Neuronal stem cell (in vitro differentiated cells): ENCODE measurements around the gene HECTD3. TPM values are rescaled to one million over a fixed set of nuclear protein-coding genes. Genes with fewer than 3 reads are reported as not detected.

Source experiments
- DNase-seq: peaks from one replicate; pipeline ENCODE4 v3.0.0-alpha.2; 2013; ENCODE audit warnings: low spot score
- H2AFZ ChIP-seq: one replicate; pipeline ENCODE4 v1.6.1; 2013; ENCODE audit warnings: mild to moderate bottlenecking, low read length, inconsistent platforms
- H2AK5ac ChIP-seq: 2 replicates; pipeline ENCODE4 v1.6.1; 2013; ENCODE audit warnings: low read depth, mild to moderate bottlenecking, inconsistent platforms, low read length, moderate library complexity, mixed read lengths
- H2BK120ac ChIP-seq: 2 replicates; pipeline ENCODE4 v1.6.1; 2013; ENCODE audit warnings: low read depth, mild to moderate bottlenecking, inconsistent platforms, low read length, moderate library complexity, mixed read lengths
- H2BK12ac ChIP-seq: one replicate; pipeline ENCODE4 v1.6.1; 2013; ENCODE audit warnings: low read length, inconsistent platforms
- H2BK15ac ChIP-seq: 2 replicates; pipeline ENCODE4 v1.6.1; 2013; ENCODE audit warnings: mild to moderate bottlenecking, low read length, inconsistent platforms, mixed read lengths
- H2BK5ac ChIP-seq: one replicate; pipeline ENCODE4 v1.6.1; 2013; ENCODE audit warnings: inconsistent platforms, mild to moderate bottlenecking, low read length, moderate library complexity
- H3K14ac ChIP-seq: one replicate; pipeline ENCODE4 v1.6.1; 2013; ENCODE audit warnings: low read length, inconsistent platforms
- H3K18ac ChIP-seq: 2 replicates; pipeline ENCODE4 v1.6.1; 2013; ENCODE audit warnings: low read length, inconsistent platforms
- H3K23ac ChIP-seq: 2 replicates; pipeline ENCODE4 v1.6.1; 2013; ENCODE audit warnings: low read depth, mild to moderate bottlenecking, mixed read lengths, low read length, inconsistent platforms; ENCODE audit not compliant: poor library complexity
- H3K27ac ChIP-seq: replicated peaks from 3 replicates; pipeline ENCODE4 v1.5.1; 2013; ENCODE audit warnings: low read length, inconsistent platforms
- H3K27me3 ChIP-seq, 3 experiments: 2 replicates each; pipeline ENCODE4 v1.6.1; 2013; ENCODE audit warnings: low read length in 3 of 3, mild to moderate bottlenecking in 2 of 3, inconsistent platforms in 1 of 3, low read depth in 1 of 3, mixed read lengths in 1 of 3, moderate library complexity in 1 of 3; ENCODE audit not compliant: control insufficient read depth in 3 of 3, insufficient read depth in 3 of 3
- H3K36me3 ChIP-seq, 2 donors: replicated peaks in 1 of 2; 2 replicates each; pipeline ENCODE4 v1.6.1; 2013; ENCODE audit warnings: low read length in 2 of 2; ENCODE audit not compliant: control insufficient read depth in 2 of 2, insufficient read depth in 2 of 2
- H3K4ac ChIP-seq: 2 replicates; pipeline ENCODE4 v1.6.1; 2013; ENCODE audit warnings: inconsistent platforms, mild to moderate bottlenecking, low read length, moderate library complexity
- H3K4me1 ChIP-seq, 2 donors: 1 replicate in 1 of 2; 2 replicates in 1 of 2; pipeline ENCODE4 v1.6.1; 2013; ENCODE audit warnings: low read length in 2 of 2, low read depth in 1 of 2; ENCODE audit not compliant: control insufficient read depth in 2 of 2, insufficient read depth in 1 of 2
- H3K4me2 ChIP-seq: one replicate; pipeline ENCODE4 v1.6.1; 2013; ENCODE audit warnings: mild to moderate bottlenecking, low read length, inconsistent platforms; ENCODE audit not compliant: insufficient read depth, poor library complexity, severe bottlenecking
- H3K4me3 ChIP-seq, 2 donors: 2 replicates each; pipeline ENCODE4 v1.5.1; 2013; ENCODE audit warnings: low read length in 2 of 2, mild to moderate bottlenecking in 2 of 2, inconsistent platforms in 1 of 2, moderate library complexity in 1 of 2
- H3K79me1 ChIP-seq: one replicate; pipeline ENCODE4 v1.6.1; 2013; ENCODE audit warnings: low read depth, mild to moderate bottlenecking, inconsistent platforms, low read length, moderate library complexity
- H3K9ac ChIP-seq: one replicate; pipeline ENCODE4 v1.6.1; 2013; ENCODE audit warnings: mild to moderate bottlenecking, low read depth, low read length, inconsistent platforms; ENCODE audit not compliant: poor library complexity
- H3K9me3 ChIP-seq, 2 donors: replicated peaks in 1 of 2; 2 replicates each; pipeline versions ENCODE3 to v1.6.1; 2013; ENCODE audit warnings: low read length in 2 of 2, mild to moderate bottlenecking in 2 of 2, inconsistent platforms in 1 of 2, low read depth in 1 of 2, mixed read lengths in 1 of 2, moderate library complexity in 1 of 2; ENCODE audit not compliant: control insufficient read depth in 2 of 2, insufficient read depth in 1 of 2
- H4K8ac ChIP-seq: one replicate; pipeline ENCODE4 v1.6.1; 2013; ENCODE audit warnings: low read depth, mild to moderate bottlenecking, inconsistent platforms, low read length, moderate library complexity
- H4K91ac ChIP-seq: one replicate; pipeline ENCODE4 v1.6.1; 2013; ENCODE audit warnings: low read length, low read depth, mild to moderate bottlenecking, inconsistent platforms; ENCODE audit not compliant: poor library complexity
- WGBS, 2 donors: extraction: QIAGEN DNeasy Blood & Tissue Kit; methylation state at CpG; one replicate each; pipeline ENCODE4 v1.1.7; 2013; ENCODE audit warnings: missing lambda C conversion rate in 2 of 2, mixed read lengths in 1 of 2; ENCODE audit not compliant: insufficient read length in 2 of 2, insufficient replicate concordance in 1 of 2; ENCODE audit errors: extremely low coverage in 2 of 2; 5-methylcytosine and 5-hydroxymethylcytosine counted together
- polyA plus RNA-seq, 2 experiments: library from polyadenylated mRNA; stranded (reverse); fragments of 200-250 nt; gene quantifications; one replicate each; pipeline ENCODE4 v1.2.3, GENCODE V29; 2013

Gene HECTD3
- polyA plus RNA-seq (2013, experiment 1 of 2) = 14.3 TPM
- 14.3 TPM for polyA plus RNA-seq (2013, experiment 2 of 2)

- H2BK12ac ChIP-seq = no peak within 1 kb of the TSS
- no peak within 1 kb of the TSS for H3K4ac ChIP-seq
- H4K8ac ChIP-seq = no peak within 1 kb of the TSS
- peak within 1 kb of the TSS; percentile 23 for H2AK5ac ChIP-seq
- no peak within 1 kb of the TSS for H2BK120ac ChIP-seq
- peak within 1 kb of the TSS; percentile 71 for H3K9ac ChIP-seq
- peaks cover 12 to 15% of the 10 kb centered on the region in 2 donors for H3K4me1 ChIP-seq
- H3K79me1 ChIP-seq = peaks cover 2% of the 10 kb centered on the region
- no peaks in the 10 kb centered on the region for H3K27me3 ChIP-seq
- no CpG with 5 or more reads among the region's 62 CpGs for WGBS, 2 donors
- H3K4me2 ChIP-seq = peak within 1 kb of the TSS; percentile 97
- peak within 1 kb of the TSS; percentile 71 to 94 for H3K4me3 ChIP-seq
- H2AFZ ChIP-seq = peak within 1 kb of the TSS; percentile 84
- H3K23ac ChIP-seq = peak within 1 kb of the TSS; percentile 20
- no peak within 1 kb of the TSS for H2BK5ac ChIP-seq
- H3K18ac ChIP-seq = peak within 1 kb of the TSS; percentile 41
- DNase-seq = peak; percentile 56
- H2BK15ac ChIP-seq = no peak within 1 kb of the TSS
- no peak within 1 kb of the TSS for H3K14ac ChIP-seq
- no peaks in the 10 kb centered on the region for H3K9me3 ChIP-seq
- H4K91ac ChIP-seq = no peak within 1 kb of the TSS
- peaks cover 14 to 55% of the 10 kb centered on the region in 2 donors for H3K36me3 ChIP-seq
- no peak within 1 kb of the TSS for H3K27ac ChIP-seq
Observed at GRCh38 chr1:45010855-45011811, at the start of gene HECTD3. HECTD3 (minus strand) TSS chr1:45011324; CDS start chr1:45011257, 67 bp downstream.

- DNase-seq = no peak
- Histone ChIP-seq H3K18ac (no peak overlapping the region), H2BK12ac (no peak overlapping the region), H2AFZ (no peak overlapping the region), H3K23ac (no peak overlapping the region), H3K14ac (no peak overlapping the region), H3K9me3 (no peaks in the 10 kb centered on the region), H3K4me1 (no peaks in the 10 kb centered on the region), H2BK120ac (no peak overlapping the region), H4K8ac (no peak overlapping the region), H3K27me3 (no peaks in the 10 kb centered on the region), H3K27ac (no peak overlapping the region), H2BK15ac (no peak overlapping the region), H2AK5ac (no peak overlapping the region), H4K91ac (no peak overlapping the region), H3K79me1 (no peaks in the 10 kb centered on the region), H3K4me2 (no peak overlapping the region), H3K4ac (no peak overlapping the region), H2BK5ac (no peak overlapping the region), H3K9ac (no peak overlapping the region), H3K36me3 (no peaks in the 10 kb centered on the region), H3K4me3 (no peak overlapping the region)
- no CpG with 5 or more reads among the region's 2 CpGs for WGBS, 2 donors
Observed at GRCh38 chr1:45059829-45060228, 48.7 kb upstream of the HECTD3 start.

GRCh38 chr1:45057542-45057941 lies 46.4 kb upstream of the HECTD3 start:
- DNase-seq = no peak
- Histone ChIP-seq H3K9ac (no peak overlapping the region), H3K4ac (no peak overlapping the region), H2BK15ac (no peak overlapping the region), H2AFZ (no peak overlapping the region), H2AK5ac (no peak overlapping the region), H3K14ac (no peak overlapping the region), H3K4me3 (no peak overlapping the region), H3K4me1 (no peaks in the 10 kb centered on the region), H3K36me3 (no peaks in the 10 kb centered on the region), H3K4me2 (no peak overlapping the region), H3K27me3 (no peaks in the 10 kb centered on the region), H3K79me1 (no peaks in the 10 kb centered on the region), H4K91ac (no peak overlapping the region), H4K8ac (no peak overlapping the region), H2BK12ac (no peak overlapping the region), H2BK120ac (no peak overlapping the region), H3K23ac (no peak overlapping the region), H2BK5ac (no peak overlapping the region), H3K27ac (no peak overlapping the region), H3K18ac (no peak overlapping the region), H3K9me3 (no peaks in the 10 kb centered on the region)
- WGBS, 2 donors = no CpG with 5 or more reads among the region's 1 CpG

- no peak overlapping the region for H3K4ac ChIP-seq
- no peak overlapping the region for H4K8ac ChIP-seq
- no peak overlapping the region for H2BK15ac ChIP-seq
- H4K91ac ChIP-seq = no peak overlapping the region
- no peaks in the 10 kb centered on the region for H3K79me1 ChIP-seq
- no peak overlapping the region for H3K4me3 ChIP-seq
- no peak overlapping the region for H2AFZ ChIP-seq
- H3K36me3 ChIP-seq = no peaks in the 10 kb centered on the region
- no CpG with 5 or more reads among the region's 2 CpGs for WGBS, 2 donors
- H2BK5ac ChIP-seq = no peak overlapping the region
- H3K4me2 ChIP-seq = no peak overlapping the region
- no peak overlapping the region for H2BK12ac ChIP-seq
- no peak overlapping the region for H2AK5ac ChIP-seq
- no peak overlapping the region for H2BK120ac ChIP-seq
- H3K27me3 ChIP-seq = no peaks in the 10 kb centered on the region
- H3K9ac ChIP-seq = no peak overlapping the region
- no peak for DNase-seq
- no peak overlapping the region for H3K18ac ChIP-seq
- no peaks in the 10 kb centered on the region for H3K9me3 ChIP-seq
- no peaks in the 10 kb centered on the region for H3K4me1 ChIP-seq
- no peak overlapping the region for H3K27ac ChIP-seq
- H3K23ac ChIP-seq = no peak overlapping the region
- H3K14ac ChIP-seq = no peak overlapping the region
Observed at GRCh38 chr1:45051005-45051772, 40.1 kb upstream of the HECTD3 start.
